Suprapubic skin (tissue), 4 donors: Measurements from ENCODE around the gene METTL17. TPM values are rescaled to one million over a fixed set of nuclear protein-coding genes. Genes with fewer than 3 reads are reported as not detected.
A peak's percentile ranks its signal among the peaks of the same experiment; 100 is the strongest.

Source experiments
- DNase-seq, 2 donors: peaks; one replicate each; pipeline ENCODE4 v3.0.0-alpha.2; 2019; ENCODE audit warnings: low spot score in 2 of 2
- H3K27ac ChIP-seq: fragments of 200-600 bp; sonication (generic); one replicate; pipeline ENCODE4 v1.5.1; 2019
- H3K27me3 ChIP-seq: fragments of 200-600 bp; sonication (generic); one replicate; pipeline ENCODE4 v1.5.1; 2019
- H3K36me3 ChIP-seq: fragments of 200-600 bp; sonication (generic); one replicate; pipeline ENCODE4 v1.5.1; 2019
- H3K4me1 ChIP-seq: fragments of 200-600 bp; sonication (generic); one replicate; pipeline ENCODE4 v1.5.1; 2019
- H3K4me3 ChIP-seq: fragments of 200-600 bp; sonication (generic); one replicate; pipeline ENCODE4 v1.5.1; 2019; ENCODE audit warnings: mild to moderate bottlenecking
- H3K9me3 ChIP-seq: fragments of 200-600 bp; sonication (generic); one replicate; pipeline ENCODE4 v1.5.1; 2019
- CTCF ChIP-seq, 2 donors: fragments of 200-600 bp in 1 of 2; fragments of 450-650 bp in 1 of 2; sonication (generic) in 1 of 2; IDR thresholded peaks; one replicate each; pipeline ENCODE4 v1.5.1; 2016 to 2019; ENCODE audit warnings: antibody characterized with exemption in 2 of 2, mild to moderate bottlenecking in 1 of 2, moderate library complexity in 1 of 2
- EP300 ChIP-seq: sonication (generic); formaldehyde crosslinking; IDR thresholded peaks from one replicate; pipeline ENCODE4 v1.6.1; 2017; ENCODE audit warnings: antibody characterized with exemption
- POLR2A ChIP-seq, 2 donors: fragments of 450-650 bp; IDR thresholded peaks; one replicate each; pipeline ENCODE4 v1.6.1; 2017; ENCODE audit warnings: antibody characterized with exemption in 2 of 2, mild to moderate bottlenecking in 2 of 2, moderate library complexity in 2 of 2
- POLR2AphosphoS5 ChIP-seq, 3 donors: sonication (generic); formaldehyde crosslinking; IDR thresholded peaks; one replicate each; pipeline ENCODE4 v1.6.1; 2017; ENCODE audit warnings: antibody characterized with exemption in 3 of 3
- WGBS: methylation state at CpG from one replicate; pipeline ENCODE4 v1.1.5; 2018; 5-methylcytosine and 5-hydroxymethylcytosine counted together
- total RNA-seq, 4 donors: library from RNA; depleted of rRNA; stranded (reverse); fragments of >200 nt; gene quantifications; one replicate each; pipeline ENCODE4 v1.1.0, GENCODE V29; 2016

The METTL17 gene
- total RNA-seq, 4 donors from 2014 or later, result 64.9 to 332 (median 96.3) TPM

- WGBS, result 76% methylated on average over 5 of the region's 5 CpGs
- H3K27me3 ChIP-seq, result no peaks in the 10 kb centered on the region
- DNase-seq, result no peak
- no peaks in the 10 kb centered on the region for H3K9me3 ChIP-seq
- H3K36me3 ChIP-seq, result no peaks in the 10 kb centered on the region
- H3K27ac ChIP-seq, result no peak within 1 kb of the TSS
- TF ChIP-seq POLR2A (IDR thresholded peaks at IDR 0.05) (no peak), POLR2AphosphoS5 (IDR thresholded peaks at IDR 0.05) (no peak), CTCF (IDR thresholded peaks at IDR 0.05) (no peak)
- H3K4me3 ChIP-seq, result no peak within 1 kb of the TSS
- peaks cover 17% of the 10 kb centered on the region for H3K4me1 ChIP-seq
Observed at GRCh38 chr14:21034707-21035106, 44.9 kb downstream of the METTL17 start, which contains the start of gene RNASE13. TSS of gene RNASE13 (minus strand) at chr14:21034807. CDS start at chr14:21034288, 519 bp downstream.

- H3K4me3 ChIP-seq, result no peak overlapping the region
- DNase-seq, result no peak
- WGBS, result 79% methylated on average over 7 of the region's 7 CpGs
- no peak overlapping the region for H3K27ac ChIP-seq
- H3K36me3 ChIP-seq, result no peaks in the 10 kb centered on the region
- no peaks in the 10 kb centered on the region for H3K27me3 ChIP-seq
- TF ChIP-seq POLR2A (IDR thresholded peaks at IDR 0.05) (no peak), CTCF (IDR thresholded peaks at IDR 0.05) (no peak), POLR2AphosphoS5 (IDR thresholded peaks at IDR 0.05) (no peak), EP300 (no peak)
- H3K4me1 ChIP-seq, result peaks cover 38% of the 10 kb centered on the region
- no peaks in the 10 kb centered on the region for H3K9me3 ChIP-seq
Observed at GRCh38 chr14:21036751-21037150, 47.0 kb downstream of the METTL17 start.

- Histone ChIP-seq H3K4me1 (peaks cover 42% of the 10 kb centered on the region), H3K27ac (no peak overlapping the region), H3K36me3 (no peaks in the 10 kb centered on the region), H3K4me3 (no peak overlapping the region), H3K9me3 (no peaks in the 10 kb centered on the region), H3K27me3 (no peaks in the 10 kb centered on the region)
- WGBS, result 81% methylated on average over 3 of the region's 3 CpGs
- no peak for DNase-seq
- TF ChIP-seq EP300 (no peak), CTCF (IDR thresholded peaks at IDR 0.05) (no peak), POLR2AphosphoS5 (IDR thresholded peaks at IDR 0.05) (no peak), POLR2A (IDR thresholded peaks at IDR 0.05) (no peak)
Observed at GRCh38 chr14:21037156-21037555, 47.4 kb downstream of the METTL17 start.

- H3K4me3 ChIP-seq, result no peak overlapping the region
Observed at GRCh38 chr14:21038441-21039422, 49.0 kb downstream of the METTL17 start.

More at GRCh38 chr14:21038441-21039422, 49.0 kb downstream of the METTL17 start:
- DNase-seq, result peak; percentile 89 to 90
- no peaks in the 10 kb centered on the region for H3K36me3 ChIP-seq
- H3K27ac ChIP-seq, result peak overlapping the region; percentile 73
- H3K9me3 ChIP-seq, result no peaks in the 10 kb centered on the region
- H3K27me3 ChIP-seq, result no peaks in the 10 kb centered on the region
- TF ChIP-seq EP300 (no peak), POLR2A (IDR thresholded peaks at IDR 0.05) (no peak), CTCF (IDR thresholded peaks at IDR 0.05) (no peak), POLR2AphosphoS5 (IDR thresholded peaks at IDR 0.05) (peak in 1 of 3 donors; percentile 12)
- peaks cover 57% of the 10 kb centered on the region for H3K4me1 ChIP-seq
- whole genome bisulfite sequencing, result 13% methylated on average over 10 of the region's 10 CpGs
